Measurements from ENCODE around the gene SETBP1.

SETBP1 gene

DNA sequence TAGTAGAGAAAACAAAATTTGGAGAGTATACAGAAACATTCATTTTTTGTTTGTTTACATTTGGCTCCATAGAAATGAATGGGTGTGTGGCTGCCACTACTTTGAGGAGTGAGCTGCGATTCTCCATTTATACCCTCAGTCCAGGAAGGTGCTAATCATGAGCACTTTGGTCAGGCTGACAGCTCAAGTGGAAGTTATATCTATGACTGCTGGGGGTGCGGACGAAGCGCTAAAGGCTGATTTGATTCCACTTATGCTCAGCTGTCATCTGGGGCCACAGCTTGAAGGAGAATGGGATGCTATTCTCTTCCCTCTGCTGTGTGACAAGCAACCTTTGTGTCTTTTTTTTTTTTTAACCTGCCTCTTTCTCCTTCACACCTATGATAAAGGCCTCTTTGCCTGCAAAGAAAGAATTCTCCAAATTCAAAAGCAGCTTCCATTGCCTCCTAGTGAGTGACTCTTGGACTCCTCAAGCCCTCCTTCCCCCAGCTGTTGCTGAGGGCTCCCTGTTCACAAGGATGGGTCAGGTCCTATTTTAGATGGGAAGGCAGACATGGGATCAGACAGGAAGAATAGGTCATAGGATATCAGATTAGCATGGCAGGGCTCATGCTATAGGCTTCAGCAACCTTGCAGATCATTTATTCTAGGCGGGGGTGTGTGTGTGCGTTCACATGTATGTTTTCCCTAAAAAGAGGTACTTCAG is 201.6 kb downstream of the SETBP1 start:
- no peak for DNase-seq

DNA sequence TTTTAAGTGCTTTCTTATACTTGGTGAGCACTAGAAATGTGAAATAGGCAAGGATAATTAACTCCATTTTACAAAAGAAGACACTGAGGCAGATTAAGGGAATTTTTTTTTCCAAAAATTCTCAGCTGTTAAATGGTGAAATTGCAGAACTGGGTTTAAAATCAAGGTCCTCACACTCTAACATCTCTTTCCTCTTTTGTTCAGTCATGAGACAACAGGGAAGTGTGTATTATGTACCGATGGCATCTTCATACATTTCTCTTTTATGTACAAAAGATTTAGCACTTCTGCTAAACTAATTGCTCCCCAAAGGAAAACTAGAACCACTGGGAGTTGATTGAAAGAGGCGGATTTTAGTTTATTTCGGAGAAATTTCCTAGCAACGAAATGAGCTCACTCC is 203.0 kb downstream of the SETBP1 start:
- DNase-seq = no peak

DNA sequence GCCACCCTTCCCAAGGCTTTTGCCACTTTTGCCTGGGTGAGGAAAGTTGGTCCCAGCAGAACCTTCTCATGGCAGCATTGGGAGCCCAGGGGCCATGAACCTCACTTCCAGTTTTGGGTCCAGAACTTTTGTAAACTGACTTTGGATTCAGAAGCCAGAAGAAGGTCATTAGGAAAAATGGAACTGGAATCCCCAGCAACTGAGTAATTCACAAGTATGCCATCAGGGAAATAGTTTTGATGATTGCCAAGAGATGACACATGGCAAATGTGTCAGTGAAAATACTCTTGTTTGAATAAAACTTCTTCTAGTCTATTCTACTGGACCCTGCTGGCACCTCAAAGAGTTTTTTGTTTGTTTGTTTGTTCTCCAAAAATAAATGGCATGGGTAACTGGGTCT is 203.7 kb downstream of the SETBP1 start:
- DNase-seq = no peak

DNA sequence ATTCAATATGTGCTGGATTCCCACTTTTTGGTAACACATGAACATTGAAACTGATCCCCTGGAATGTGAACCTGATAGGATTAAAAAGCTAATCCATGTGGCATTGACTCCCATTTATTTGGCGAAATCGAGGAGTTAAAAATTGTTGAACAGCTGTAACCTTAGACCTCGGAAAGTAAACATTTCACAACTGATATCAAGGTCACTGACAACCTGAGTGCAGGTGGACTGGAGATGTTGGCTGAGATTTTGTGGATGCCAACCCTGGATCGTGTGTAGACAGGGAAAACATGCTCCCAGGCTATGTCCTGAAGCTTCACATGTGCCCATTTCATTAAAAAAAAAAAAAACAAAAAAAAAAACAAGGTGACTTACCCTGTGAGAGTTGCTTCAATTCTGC is 204.8 kb downstream of the SETBP1 start:
- no peak for DNase-seq

DNA sequence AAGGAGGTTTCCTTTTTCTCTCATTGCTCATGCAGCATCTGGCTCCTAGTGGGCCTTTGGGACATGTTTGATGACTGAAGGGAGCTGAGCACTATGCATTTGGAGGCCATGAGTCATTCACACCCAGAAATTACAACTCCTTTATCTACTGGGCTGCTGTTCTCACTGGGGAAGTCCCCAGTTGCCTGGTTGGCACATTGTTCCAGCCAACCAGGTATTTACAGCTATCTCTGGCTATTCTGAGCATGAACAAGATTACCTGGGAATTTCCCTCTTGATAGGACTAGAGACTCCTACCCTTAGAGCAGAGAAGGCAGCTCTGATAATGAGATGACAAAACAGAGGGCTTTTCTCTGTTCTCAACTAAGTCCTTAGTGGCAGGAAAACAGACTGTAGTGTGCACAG is 206.5 kb downstream of the SETBP1 start:
- DNase-seq = no peak

DNA sequence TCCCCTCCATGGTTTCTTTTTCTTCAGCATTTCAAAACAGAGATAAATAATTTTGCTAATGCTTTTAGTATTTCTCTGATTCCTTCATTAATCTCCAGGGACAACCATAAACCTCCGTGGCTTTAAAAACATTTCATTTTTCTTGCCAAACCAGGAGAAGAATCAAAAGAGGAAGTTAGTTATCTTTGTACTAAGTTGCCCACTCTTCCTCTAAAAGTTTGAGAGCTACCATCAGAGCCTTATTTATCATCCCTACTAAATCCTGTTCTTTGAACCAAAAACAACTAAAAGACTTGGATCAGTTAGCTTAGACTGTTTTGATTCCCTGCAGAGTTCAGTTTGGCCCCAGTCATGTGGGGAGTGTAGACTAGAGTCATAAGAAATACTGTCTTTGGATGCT is 208.4 kb downstream of the SETBP1 start:
- DNase-seq = no peak

DNA sequence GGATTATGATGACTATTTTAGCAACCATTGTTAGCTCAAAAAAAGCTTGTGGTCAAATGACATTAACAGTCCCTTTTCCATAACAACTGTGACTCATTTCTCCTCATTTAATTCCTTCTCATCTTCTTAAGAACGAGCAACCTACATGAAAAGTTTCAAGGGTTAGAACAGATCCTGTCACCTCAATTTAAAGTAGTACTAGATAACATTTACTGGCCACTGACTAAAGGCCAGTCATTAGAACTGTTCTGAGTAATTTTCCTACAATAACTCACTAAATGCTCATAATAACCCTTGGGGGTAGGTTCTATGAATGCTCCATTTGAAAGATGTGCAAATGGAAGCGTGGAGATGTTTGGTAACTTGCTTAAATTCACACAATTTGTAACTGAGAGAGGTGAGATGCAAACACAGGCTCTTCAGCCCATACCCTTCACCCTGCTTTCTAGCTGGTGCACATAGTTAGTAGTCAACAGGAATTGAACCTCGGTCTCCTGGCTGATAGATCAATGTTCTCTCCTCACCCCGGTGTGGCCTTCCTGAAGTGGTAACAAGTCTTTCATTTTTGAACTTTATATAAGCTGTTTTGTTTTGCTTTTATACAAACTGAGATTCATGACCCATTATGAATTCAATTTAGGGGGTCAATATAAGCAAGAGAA is 212.5 kb downstream of the SETBP1 start:
- DNase-seq = no peak

DNA sequence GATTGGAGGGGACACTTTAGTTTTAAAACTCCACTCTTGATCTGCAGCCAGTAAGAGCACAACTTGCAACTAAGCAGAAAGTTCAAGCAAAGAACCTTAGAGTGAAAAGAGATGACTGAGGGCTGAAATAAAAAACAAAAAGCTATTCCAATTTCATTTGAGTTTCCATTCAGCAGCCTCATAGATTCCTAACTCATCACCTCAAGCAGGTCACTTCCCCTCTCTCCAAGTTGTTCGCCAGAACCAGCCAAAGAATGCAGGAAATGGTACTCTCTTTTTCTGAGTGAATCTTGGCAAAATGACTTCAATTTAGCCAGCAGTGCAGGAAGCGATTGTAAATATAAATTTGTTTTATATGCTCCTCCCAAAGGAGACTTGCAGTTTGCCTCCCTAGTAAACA is 213.3 kb downstream of the SETBP1 start:
- DNase-seq = no peak

DNA sequence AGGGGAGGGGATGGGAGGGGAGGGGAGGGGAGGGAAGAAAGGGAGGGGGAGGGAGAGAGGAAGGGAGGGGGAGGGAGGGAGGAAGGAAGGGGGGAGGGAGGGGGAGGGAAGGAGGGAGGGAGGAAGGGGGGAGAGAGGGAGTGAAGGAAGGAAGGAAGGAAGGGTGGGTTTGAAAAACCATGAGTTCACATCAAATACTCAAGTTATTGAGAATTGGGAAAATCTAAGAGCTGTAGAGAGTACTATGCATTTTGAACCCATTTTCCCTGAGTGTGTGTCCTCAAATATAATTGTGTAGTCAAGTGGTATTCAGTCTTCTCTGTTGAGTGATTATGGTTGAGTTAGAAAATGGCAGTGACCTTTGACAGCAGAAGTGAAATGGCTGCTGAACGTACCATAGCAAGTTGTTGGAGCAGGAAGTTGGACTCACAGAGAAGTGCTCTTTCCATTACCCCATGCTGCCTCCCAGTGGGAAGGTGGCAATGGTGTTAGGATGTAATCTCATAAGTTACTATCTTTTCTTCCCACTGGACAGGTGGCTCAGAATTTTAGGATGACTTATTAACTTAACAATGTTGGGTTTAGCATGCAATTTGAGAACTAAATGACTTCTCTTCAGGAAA is 214.6 kb downstream of the SETBP1 start:
- no peak for DNase-seq

DNA sequence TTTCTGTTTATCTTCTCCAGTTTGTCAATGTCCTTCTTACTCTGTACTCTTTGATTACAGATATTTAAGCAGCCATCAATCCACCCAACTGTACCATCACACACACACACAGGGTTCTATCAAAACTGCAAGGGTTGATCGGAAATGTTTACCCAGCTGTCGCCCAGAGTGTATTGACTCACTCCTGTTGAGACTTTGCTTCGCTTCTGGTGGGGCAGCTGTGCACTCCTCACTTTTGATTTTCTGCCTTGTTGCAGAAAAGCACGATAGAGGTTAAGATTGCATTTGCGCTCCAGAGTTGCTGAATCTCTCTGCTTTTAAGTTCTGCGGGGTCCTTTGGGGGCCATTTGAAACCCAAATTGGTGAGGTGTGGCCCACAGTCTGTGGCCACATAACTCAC is 216.2 kb downstream of the SETBP1 start:
- DNase-seq = no peak

DNA sequence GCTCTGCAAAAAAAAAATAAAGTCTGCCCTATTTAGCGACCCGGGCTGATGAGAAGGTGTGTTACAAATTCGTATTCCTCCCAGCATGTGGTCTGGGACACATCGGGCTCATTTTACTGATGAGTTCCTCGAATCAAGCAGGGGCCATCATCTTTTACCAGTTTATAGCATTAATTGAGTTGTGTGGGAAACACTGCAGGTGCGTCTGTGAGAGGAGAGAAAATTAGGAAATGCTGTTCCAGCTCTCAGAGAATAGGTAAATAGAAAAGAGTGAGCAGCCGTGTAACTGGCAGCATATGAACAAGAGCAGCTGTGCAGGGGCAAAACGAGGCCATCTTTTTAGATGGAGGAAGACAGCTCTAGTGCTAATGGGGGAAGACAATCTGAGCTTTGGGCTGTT is 216.7 kb downstream of the SETBP1 start:
- no peak for DNase-seq

DNA sequence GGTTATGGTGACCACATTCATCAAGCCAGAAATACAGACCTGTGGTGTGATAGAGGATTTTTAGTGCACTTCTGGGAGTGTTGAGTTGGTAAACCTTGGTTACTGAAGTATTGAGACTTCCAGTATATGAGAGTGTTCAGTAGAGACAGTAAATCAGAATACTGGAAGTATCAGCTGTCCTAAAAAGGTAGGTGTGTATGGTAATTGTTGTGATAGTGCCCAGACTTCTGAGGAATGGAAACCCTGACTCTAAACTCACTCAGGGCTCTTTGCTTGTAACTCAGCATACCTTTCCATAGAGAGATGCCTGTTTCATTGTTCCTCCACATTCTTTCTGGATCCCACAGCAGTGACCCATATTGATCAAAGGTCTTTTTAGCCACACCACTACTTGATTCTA is 217.1 kb downstream of the SETBP1 start:
- no peak for DNase-seq

DNA sequence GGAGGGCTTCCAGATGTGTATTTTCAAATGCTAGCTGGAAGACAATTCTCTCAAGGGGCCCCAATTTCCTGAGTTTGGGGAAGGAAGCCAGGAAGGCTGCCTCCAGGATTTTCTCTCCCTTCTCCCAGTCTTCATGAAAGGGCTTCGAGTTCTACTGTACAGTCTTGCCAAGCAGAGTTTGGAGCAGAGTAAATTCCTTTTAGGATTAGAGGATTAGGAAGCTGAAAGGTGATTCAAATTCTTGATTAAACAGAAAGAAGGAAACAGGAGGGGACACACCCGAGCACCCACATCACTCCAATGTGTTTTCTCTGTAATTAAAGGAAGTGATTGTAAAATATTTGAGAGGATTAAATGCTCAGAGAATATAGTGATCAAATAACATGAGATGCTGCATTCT is 217.8 kb downstream of the SETBP1 start:
- no peak for DNase-seq

DNA sequence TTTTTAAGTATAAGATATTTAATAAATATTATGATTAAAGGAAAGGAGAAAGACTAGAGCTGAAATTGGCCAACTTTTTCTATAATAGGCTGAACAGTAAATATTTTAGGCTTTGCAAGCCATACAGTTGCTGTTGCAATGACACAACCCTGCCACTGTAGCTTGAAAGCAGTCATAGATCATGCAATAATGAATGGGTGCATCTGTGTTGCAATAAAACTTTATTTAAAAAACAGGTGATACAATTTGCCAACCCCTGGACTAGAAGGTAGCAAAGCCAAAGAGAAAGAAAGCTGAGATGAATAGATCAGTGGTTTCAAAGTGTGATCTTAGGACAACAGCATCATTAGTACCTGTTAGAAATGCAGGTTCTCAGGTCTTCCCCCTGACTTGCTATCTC is 219.1 kb downstream of the SETBP1 start:
- DNase-seq = no peak

DNA sequence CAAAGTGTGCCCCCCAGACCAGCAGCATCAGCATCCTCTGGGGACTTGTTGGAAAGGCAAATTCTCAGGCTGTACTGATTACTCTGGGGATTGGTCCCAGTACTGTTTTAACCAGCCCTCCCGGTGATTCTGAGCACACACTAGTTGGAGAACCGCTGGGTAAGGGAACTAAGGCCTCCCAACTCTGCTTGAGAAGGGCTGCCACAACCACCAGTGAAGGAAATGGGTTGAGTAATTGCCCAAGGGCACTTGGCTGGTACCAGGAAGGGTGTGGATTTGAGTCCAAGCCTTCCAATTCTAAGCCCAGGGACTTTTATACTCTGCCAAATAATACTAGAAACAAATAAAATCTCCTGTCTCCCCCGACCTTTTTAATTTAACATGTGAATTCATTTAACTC is 219.9 kb downstream of the SETBP1 start:
- no peak for DNase-seq

DNA sequence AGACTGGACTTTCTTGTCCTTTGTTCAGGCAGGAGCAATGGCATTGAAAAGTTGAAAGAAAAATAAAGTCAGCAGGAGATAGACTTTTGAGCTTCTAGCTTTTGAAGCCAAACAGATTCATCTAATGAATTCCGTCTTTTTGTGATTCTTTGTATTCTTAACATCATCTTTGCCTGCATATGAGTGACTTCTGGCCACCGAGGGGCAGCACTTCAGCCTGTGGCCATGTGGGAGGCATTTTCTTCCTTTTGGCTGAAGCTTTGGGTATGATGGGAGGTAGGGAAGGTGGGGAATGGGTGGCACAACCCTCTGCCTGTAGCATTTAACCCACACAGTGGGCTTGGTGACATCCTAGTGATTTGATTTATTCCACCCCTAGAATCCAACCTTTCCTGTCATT is 220.6 kb downstream of the SETBP1 start:
- DNase-seq = no peak

DNA sequence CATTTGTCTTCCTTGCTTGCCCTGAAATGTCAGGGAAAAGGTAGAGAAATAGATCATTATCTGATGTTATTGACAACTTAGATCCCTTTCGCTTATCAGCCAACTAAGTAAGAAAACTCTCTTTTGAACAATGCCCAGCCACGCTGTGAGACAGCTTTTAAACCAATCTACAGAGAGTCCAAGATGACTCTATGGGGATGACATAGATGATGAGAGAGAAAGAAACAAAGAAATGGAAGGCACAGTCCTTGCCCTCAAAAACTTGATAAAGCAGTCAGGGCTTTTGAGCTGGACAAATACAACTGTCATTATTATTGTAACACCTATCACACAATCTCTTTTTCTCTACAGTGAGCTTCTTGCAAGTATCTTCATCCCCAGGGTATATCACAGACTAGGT is 222.6 kb downstream of the SETBP1 start:
- no peak for DNase-seq

DNA sequence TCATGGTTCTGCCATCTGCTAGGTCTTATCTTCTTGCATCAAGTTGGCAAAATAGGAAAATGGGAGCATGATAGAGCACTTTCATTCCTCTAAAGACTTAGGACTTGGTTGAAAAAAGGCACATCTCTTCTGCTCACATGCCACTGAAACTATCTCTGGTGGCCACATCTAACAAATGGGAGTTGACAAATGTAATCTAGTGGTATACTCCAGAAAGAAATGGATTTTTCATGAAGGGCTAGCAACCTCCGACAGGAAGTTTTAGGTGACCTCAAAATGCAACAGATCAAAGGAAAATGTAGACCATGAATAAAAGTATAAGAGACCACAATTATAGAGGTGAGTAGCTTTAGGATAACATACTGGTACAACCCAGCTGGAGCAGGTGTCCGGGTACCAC is 224.1 kb downstream of the SETBP1 start:
- no peak for DNase-seq

DNA sequence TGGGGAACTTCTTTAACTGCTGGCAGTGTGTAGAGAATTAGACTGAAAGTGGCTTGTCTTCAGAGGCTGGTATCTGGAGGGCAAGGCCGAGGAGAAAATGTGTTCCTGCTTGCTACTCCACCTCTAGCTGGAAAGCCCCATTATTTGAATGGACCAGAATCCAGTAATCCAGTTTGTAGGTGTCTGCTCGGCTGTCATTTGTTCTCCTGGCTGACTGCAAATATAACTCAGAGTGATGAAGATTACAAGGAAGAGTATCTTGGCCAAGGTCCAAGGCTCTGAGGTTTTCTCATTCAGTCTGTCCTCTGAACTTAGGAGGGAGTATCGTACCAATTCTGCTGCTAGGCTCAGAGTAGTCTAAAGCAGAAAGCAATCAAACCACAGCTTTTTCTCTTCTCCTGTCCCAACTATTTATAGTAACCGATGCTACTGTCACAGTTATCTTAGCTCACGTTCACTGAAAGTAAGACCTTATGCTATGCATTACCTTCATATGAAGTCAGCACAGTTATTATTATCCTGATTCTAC is 228.6 kb downstream of the SETBP1 start:
- no peak for DNase-seq

DNA sequence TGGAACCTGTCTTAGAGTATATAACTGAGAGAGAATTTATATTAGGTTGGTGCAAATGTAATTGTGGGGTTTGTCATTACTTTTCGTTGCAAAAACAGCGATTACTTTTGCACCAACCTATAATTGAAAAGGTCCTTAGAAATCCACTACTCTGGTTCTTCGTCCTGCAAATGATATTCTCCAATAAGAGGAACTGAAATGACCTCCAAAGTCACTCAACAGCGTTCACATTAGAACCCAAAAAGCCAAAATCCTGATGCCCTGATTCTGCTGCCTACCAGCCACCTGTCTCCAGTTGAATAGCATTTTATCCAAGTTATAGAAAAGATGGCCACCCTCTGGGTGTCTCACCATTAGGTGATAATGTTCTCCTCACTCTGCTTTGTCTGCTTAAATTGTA is 230.6 kb downstream of the SETBP1 start:
- no peak for DNase-seq

DNA sequence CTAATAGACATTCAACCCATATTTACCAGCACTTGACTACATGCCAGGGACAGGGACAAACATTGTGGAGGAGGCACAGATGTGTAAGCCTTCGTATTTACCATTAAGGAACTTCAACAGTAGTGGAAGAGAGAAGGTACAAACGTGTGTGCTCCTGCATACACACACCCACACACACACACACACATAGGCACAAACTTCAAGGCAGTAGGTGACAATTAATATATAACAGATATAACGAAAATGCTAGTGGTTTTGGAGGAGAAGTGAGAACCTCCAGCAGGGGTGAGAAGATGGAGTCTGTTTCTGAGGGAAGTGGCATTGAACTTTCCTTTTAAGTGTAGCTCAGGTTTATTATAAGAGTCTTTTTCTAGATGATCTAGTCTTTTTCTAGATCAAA is 231.1 kb downstream of the SETBP1 start:
- DNase-seq = no peak

DNA sequence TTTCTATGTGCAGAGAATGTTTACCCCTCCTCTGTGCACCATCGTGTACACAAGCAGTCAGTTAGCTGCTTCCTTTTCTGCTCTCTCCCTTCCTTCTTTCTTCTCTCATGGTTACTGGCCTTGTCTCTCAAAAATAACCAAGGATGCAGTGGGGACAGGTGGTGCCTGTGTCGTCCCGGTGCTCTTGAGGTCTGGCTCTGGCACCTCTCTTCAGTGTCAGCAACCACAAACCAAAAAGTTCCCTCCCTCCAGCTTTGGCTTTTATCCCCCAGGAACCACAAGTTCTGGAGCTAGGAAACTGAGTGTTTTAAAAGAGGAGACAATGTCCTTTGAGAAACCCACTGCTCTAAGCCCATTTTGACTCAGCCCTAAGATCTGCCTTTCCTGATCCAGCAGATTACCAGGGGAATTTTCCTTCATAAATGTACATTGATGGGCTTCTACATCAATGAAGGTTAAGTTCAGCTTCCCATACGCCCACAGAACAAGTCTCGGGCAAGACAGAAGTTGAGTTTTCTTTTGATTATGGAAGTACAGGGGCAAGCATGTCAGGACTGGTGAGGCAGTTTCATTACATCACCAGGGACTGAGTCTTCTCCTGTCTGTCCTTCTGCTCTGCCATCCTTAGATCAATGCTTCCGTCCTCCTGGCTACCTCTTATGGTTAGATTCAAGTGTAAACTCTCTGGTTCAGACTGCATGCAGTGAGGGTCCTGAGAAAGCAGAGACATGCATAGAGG is 232.2 kb downstream of the SETBP1 start:
- no peak for DNase-seq

DNA sequence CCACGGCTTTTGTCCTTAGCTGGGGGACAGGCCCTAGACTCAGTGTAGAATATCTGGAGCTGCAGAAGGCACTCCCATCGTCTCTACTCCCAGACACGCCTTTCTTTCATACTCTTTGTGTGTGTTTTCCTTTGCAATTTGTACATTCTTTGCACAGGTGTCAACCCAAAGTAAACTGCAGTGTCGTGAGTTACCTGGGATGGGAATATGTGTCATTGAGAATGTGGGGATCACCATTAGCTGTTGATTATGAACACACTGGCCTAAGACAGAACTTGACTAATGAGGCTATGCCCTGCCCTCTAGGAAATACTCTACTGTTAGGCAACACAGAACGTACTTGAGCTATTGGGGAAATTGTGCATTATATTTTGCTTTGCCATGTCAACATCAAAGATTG is 233.3 kb downstream of the SETBP1 start:
- DNase-seq = no peak

DNA sequence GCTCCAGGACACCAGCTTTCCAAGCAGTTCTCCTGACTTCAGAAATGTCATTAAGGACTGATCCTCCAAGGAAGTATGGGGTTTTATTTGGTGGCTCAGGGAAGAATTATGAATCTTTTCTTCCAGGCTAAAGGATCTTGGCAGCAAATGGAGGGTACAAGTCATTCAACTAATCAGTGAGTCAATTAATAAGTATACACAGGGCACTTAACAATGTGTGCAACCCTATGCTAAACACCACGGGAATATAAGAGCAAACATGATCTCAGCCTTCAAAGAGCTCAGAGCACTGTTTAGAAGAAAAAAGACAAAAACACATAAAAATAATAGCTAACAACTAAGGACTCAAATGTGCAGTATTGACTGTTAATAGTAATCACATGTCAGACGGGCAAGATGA is 234.5 kb downstream of the SETBP1 start:
- DNase-seq = no peak

Data from effector CD4-positive, alpha-beta T cell (primary cell).